Gastrocnemius medialis (tissue), 4 donors: ENCODE data around the gene HSF2BP. TPM values are rescaled to one million over a fixed set of nuclear protein-coding genes. Genes with fewer than 3 reads are reported as not detected.
A peak's percentile ranks its signal among the peaks of the same experiment; 100 is the strongest.
"Not testable (repeated sequence)": the region's sequence is repeated elsewhere in the genome, so short reads cannot be mapped to it uniquely, and the experiment has no call there.

Experiments used
- ATAC-seq, 2 donors: fragments of 150-250 bp; one replicate each; pipeline ENCODE4 v1.9.1; 2016
- DNase-seq, 2 donors: peaks; one replicate each; pipeline ENCODE4 v3.0.0-alpha.2; 2019
- H3K27ac ChIP-seq, 4 donors: fragments of 200-600 bp; sonication (generic); 1 replicate in 1 of 4; 2 replicates in 3 of 4; pipeline ENCODE4 v1.5.1; 2016 to 2018; ENCODE audit warnings: mild to moderate bottlenecking in 2 of 4, moderate library complexity in 1 of 4
- H3K27me3 ChIP-seq, 3 donors: fragments of 200-600 bp; sonication (generic) in 2 of 3; 1 replicate in 1 of 3; 2 replicates in 2 of 3; pipeline versions ENCODE4 v1.5.1 to v1.6.0; 2016 to 2019; ENCODE audit warnings: mild to moderate bottlenecking in 1 of 3, moderate library complexity in 1 of 3
- H3K36me3 ChIP-seq, 2 donors: fragments of 200-600 bp; sonication (generic) in 1 of 2; one replicate each; pipeline ENCODE4 v1.5.1; 2017 to 2018
- H3K4me1 ChIP-seq, 2 donors: fragments of 200-600 bp; sonication (generic) in 1 of 2; one replicate each; pipeline ENCODE4 v1.5.1; 2016 to 2017; ENCODE audit warnings: mild to moderate bottlenecking in 2 of 2
- H3K4me3 ChIP-seq, 4 donors: fragments of 200-600 bp; sonication (generic) in 3 of 4; 1 replicate in 1 of 4; 2 replicates in 3 of 4; pipeline ENCODE4 v1.5.1; 2016 to 2019; ENCODE audit warnings: mild to moderate bottlenecking in 2 of 4
- H3K9me3 ChIP-seq, 3 donors: fragments of 200-600 bp; sonication (generic) in 2 of 3; 1 replicate in 1 of 3; 2 replicates in 2 of 3; pipeline ENCODE4 v1.5.1; 2016 to 2019
- in situ Hi-C, 4 donors: fragments of 200-750 bp; cut with MboI; loops; one replicate each; pipeline versions ENCODE4 v1.15.0 to v1.8.0; 2017; ENCODE audit warnings: low sequenced_read_pairs in 4 of 4
- intact Hi-C: fragments of 100-400 bp; cut with DNase I; formaldehyde crosslinking; loops from one replicate; pipeline ENCODE4 v1.15.1; 2023; ENCODE audit warnings: low total_unique reads
- total RNA-seq, 4 donors: library from RNA; depleted of rRNA; stranded (reverse); fragments of >200 nt; gene quantifications; one replicate each; pipeline versions ENCODE4 v1.1.0 to v1.2.3, GENCODE V29; 2016

Gene HSF2BP
- total RNA-seq, 4 donors from 2014 or later: 0.63 TPM; not detected in 3

DNA sequence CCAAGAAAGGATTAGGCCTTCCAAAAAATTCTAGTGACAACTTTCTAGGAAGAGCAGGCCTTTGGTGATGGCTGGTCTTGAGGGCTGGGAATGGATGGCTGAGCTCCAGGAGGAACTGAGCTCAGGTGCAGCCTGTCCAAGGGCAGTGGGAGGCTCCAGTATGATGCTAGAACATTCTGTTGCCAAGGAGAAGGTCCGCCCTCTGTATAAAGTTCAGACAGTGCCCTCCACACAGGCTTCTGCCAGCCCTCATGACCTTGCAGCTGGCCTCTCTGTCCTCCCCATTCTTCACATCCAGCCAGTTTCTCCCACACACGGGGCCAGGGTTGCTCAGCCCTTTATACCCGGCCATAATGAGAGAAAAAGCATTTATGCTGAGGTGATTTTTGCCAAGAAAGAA lies 146.3 kb downstream of the HSF2BP start:
- ATAC-seq, H3K4me1 ChIP-seq, H3K9me3 ChIP-seq, H3K4me3 ChIP-seq, intact Hi-C loops, H3K36me3 ChIP-seq, H3K27me3 ChIP-seq, in situ Hi-C loops, H3K27ac ChIP-seq, DNase-seq: not testable (repeated sequence)

DNA sequence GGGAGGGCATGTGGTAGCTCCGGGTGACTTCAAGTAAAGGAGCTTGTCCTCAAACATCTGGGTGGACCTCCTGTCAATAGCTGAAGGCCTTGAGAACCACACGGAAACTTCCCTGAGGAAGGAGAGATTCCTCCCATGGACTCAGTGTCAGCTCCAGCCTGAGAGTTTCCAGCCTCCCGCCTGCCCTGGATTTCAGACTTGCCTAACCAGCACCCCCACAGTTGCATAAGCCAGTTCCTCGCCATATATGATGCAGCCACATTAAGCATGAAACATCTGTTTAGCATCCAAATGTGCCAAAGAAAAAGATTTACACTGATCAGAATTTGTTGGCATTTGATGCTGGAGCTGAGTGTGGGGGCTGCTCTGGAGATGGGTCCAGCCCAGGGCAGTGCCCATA lies 148.1 kb downstream of the HSF2BP start:
- H3K4me3 ChIP-seq, H3K27ac ChIP-seq, intact Hi-C loops, H3K4me1 ChIP-seq, DNase-seq, H3K27me3 ChIP-seq, in situ Hi-C loops, H3K9me3 ChIP-seq, H3K36me3 ChIP-seq: not testable (repeated sequence)
- peak in 1 of 2 donors; percentile 2 for ATAC-seq

DNA sequence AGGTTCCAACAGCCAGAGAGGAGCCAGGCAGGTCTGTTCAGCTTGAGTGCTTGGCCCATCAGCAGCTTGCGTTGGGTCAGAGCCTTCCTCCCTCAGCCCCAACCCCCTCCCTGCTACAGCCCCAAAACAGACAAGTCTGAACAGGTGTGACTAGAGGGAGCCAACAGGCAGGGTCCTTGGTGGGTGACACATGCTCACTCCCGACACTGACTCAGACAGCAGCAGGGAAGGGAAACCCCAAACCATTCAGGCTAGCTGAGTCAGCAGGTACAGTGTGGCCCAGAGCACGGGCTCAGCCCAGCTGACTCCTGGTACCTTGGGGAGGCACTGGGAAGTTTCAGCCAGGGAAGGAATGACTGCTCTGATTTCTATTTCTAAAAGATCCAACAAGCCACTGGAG lies 148.6 kb downstream of the HSF2BP start:
- H3K36me3 ChIP-seq, H3K4me3 ChIP-seq, intact Hi-C loops, in situ Hi-C loops, H3K27me3 ChIP-seq, DNase-seq, H3K4me1 ChIP-seq, H3K9me3 ChIP-seq, H3K27ac ChIP-seq: not testable (repeated sequence)
- ATAC-seq: peak; percentile 84 to 90

DNA sequence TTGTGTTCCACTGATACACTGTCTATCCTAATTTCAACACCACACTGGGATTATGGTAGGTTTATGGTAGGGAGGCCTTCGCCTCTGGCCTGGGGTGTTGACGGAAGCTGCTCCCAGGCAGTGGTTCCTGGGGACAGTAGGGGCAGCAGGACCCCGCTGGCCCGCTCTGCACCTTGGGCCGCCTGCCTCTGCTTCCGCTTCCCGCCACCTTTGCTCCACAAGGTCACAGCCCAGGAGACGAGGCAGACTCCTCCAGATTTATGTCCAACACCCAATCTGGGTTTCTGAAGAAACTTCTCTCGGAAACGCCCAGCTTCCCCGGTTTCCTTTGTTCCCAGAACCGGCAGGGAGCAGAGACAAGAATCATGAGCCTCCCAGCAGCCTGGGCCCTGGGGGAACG lies 155.4 kb downstream of the HSF2BP start:
- DNase-seq, H3K36me3 ChIP-seq, intact Hi-C loops, H3K4me1 ChIP-seq, H3K4me3 ChIP-seq, H3K27ac ChIP-seq, H3K27me3 ChIP-seq, H3K9me3 ChIP-seq, in situ Hi-C loops, ATAC-seq: not testable (repeated sequence)

DNA sequence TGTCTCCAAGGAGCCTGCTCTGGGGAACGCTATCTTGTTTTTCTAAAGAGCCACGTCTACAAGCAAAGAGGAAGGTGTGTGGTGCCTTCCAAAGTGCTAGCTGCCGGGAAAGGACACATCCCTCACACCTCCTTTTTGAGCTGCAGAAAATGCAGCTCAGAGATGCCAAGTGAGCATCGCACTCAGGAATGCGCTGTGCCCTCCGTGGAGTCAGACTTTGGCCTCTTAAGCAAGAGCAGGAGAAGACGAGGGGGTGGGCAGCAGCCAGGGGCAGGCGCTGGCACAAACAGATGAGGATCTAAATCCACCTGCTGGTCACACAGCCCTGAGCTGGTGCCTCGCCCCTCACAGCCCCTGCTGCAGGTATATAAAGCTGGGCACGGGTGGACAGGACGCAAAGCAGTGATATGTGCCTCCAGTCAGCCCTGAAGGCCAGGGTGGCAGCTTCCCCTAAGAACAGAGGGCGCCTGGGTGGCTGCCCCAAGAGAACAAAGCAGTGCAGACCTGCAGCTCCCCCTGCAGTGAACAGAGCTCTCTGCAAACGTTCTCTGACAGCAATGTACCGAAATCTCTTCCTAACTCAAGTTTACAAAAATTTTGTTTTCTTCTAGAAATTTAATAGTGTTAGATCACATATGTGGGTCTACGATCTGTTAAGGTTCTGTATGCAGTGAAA lies 156.1 kb downstream of the HSF2BP start:
- H3K36me3 ChIP-seq, DNase-seq, H3K27me3 ChIP-seq, H3K4me1 ChIP-seq, H3K27ac ChIP-seq, H3K9me3 ChIP-seq, in situ Hi-C loops, intact Hi-C loops, H3K4me3 ChIP-seq: not testable (repeated sequence)
- ATAC-seq: peak; percentile 34 to 35

DNA sequence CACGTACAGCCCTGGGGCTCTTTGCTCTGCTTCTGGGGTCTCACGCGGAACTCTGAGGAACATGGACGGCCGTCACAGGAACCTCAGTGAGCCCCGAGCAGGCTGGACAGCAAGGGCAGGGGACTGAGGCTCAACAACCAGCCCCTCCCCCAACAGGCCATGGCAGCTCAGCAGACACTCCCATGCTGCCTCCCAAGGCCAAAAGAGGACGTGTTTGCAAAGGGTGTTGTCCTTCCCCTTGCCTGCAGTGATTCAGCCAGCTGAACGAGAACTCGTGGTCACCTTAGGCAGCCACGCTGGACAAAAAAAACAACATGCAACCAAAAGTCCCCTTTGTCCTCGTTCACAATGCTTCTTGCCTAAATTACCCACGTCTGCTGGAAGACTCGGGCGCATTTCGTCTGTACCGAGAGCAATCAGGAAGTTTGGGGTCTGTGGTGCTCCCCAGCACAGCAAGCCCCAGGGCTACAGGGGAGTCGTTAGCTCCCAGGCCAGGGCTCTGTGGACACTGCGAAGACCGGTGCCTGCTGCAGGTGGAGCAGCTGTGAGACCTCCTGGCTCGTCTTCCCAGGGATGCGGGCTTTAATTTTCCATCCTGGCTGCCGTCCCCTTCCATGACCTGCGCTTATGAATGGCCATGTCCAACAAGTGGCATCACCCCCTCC lies 156.7 kb downstream of the HSF2BP start:
- intact Hi-C loops, DNase-seq, H3K4me1 ChIP-seq, H3K4me3 ChIP-seq, H3K36me3 ChIP-seq, H3K27me3 ChIP-seq, H3K9me3 ChIP-seq, in situ Hi-C loops, H3K27ac ChIP-seq: not testable (repeated sequence)
- ATAC-seq: peak; percentile 68 to 76

DNA sequence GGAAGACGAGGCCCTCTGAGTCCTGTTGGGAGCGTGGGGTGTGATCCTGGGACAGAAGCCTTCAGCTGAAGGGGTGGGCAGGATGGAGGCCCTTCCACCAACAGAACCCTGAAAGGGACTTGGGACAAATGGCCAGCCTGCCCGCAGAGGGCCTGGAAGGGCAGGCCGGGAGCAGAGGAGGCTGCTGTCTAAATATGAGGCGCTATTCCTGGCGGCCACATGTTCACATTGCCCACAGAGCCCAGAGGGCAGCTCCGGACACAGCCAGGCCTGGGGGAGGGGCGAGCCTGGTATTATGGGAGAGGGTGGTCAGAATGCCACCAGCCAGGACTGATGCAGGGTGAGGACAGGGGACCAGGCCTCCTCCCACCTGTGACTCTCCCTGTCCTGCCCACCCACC lies 160.4 kb downstream of the HSF2BP start:
- H3K4me3 ChIP-seq, H3K9me3 ChIP-seq, in situ Hi-C loops, H3K36me3 ChIP-seq, DNase-seq, H3K4me1 ChIP-seq, intact Hi-C loops, H3K27me3 ChIP-seq: not testable (repeated sequence)
- H3K27ac ChIP-seq: peak overlapping the region; percentile 64 to 77 (median 68)
- peak; percentile 23 to 29 for ATAC-seq

DNA sequence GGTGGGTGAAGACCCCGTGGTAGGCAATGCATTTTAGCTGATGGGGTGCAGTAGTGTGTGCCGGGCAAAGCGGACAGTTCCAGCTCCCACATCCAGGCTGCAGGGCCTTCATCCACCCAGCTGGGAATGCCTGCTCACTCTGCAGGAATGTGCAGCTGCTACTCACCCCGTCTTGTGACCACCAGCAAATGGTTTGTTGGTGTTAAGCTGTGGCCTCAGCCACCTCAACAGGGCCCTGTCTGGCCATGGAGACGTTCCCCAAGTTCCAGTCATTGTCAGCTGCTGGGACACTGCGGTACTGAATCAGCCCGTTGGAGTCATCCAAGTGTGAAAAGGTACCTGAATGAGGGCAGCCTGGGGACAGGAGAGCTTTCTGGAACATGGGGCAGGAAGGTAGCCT lies 161.2 kb downstream of the HSF2BP start:
- H3K4me1 ChIP-seq, in situ Hi-C loops, H3K9me3 ChIP-seq, H3K27me3 ChIP-seq, H3K4me3 ChIP-seq, intact Hi-C loops, H3K36me3 ChIP-seq, H3K27ac ChIP-seq, DNase-seq: not testable (repeated sequence)
- ATAC-seq: peak; percentile 63 to 82

DNA sequence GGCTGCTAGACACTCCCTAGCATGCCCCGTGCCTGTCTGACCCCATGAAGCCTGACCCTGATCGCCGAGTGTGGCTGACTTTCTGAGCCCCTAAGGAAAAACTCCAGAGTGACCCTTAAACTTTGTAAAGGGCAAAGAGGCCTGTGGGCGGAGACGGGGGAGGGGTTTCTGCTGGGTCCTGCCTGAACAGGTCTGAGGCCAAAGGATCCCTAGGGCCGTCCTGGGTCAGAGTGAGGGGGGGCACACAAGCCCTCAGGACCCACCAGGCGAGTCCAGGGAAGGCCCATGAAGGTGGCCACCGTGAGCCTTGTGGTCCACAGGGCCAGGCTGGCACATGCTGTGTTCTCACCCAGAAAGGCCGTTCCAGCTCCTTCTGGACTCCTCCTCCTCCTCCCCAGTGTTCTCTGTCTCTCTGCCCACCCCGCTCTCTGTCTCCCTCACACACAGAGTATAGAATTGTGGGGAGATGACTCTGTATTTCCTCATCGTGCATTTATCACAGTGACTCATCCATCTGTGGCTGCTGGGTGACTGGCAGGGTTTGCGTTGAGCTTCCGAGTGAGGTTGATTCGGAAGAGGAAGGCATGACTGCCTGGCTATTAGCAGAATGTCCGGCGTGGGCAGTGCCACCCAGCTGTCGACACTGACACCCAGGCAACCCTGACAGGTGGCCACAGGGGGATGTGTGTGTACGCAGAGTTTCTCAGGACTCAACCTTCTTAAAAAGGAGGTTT lies 164.8 kb downstream of the HSF2BP start:
- in situ Hi-C loops, H3K9me3 ChIP-seq, H3K36me3 ChIP-seq, H3K4me3 ChIP-seq, H3K27me3 ChIP-seq, intact Hi-C loops, H3K4me1 ChIP-seq, H3K27ac ChIP-seq: not testable (repeated sequence)
- DNase-seq (peak in 1 of 2 donors; percentile 62), ATAC-seq (peak; percentile 54 to 73)

DNA sequence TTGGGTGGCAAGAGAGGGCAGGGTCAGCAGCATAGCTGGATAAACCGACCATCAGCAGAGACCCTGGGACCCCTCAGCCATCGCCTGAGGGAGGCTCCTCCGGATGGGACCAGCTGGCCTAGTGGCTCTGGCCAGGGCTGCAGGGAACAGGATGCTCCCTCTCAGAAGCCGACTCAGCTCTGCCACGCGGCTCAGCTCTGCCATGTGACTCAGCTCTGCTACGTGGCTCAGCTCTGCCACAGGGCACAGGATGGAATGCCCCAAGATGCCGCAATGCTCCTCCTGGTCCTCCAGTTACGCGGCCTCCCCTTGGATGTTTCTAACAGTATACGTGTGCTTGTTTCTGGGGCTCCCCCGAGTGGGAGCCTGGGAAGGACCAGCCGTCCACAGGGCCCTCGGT lies 165.8 kb downstream of the HSF2BP start:
- H3K9me3 ChIP-seq, H3K27me3 ChIP-seq, H3K4me1 ChIP-seq, intact Hi-C loops, in situ Hi-C loops, DNase-seq, H3K27ac ChIP-seq, H3K4me3 ChIP-seq, H3K36me3 ChIP-seq: not testable (repeated sequence)
- peak; percentile 32 to 39 for ATAC-seq

DNA sequence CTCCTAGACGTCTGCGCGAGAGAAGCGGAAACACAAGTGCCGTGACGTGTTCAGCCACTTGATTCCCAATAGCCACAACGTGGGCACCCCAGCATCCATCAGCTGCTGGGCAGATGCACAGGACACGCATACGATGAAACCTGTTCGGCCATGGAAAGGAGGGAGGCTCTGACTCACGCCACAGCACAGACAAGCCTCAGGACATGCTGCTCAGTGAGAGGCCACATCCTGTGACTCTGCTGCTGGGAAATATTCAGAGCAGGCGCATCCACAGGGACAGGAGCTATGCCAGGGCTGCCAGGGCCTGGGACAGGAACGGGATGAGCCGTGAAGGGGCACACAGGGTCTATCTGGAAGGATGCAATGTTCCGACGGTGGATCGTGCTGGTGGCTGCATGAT lies 171.1 kb downstream of the HSF2BP start:
- DNase-seq, H3K4me1 ChIP-seq, H3K27ac ChIP-seq, H3K27me3 ChIP-seq, ATAC-seq, H3K9me3 ChIP-seq, H3K36me3 ChIP-seq, in situ Hi-C loops, intact Hi-C loops, H3K4me3 ChIP-seq: not testable (repeated sequence)

DNA sequence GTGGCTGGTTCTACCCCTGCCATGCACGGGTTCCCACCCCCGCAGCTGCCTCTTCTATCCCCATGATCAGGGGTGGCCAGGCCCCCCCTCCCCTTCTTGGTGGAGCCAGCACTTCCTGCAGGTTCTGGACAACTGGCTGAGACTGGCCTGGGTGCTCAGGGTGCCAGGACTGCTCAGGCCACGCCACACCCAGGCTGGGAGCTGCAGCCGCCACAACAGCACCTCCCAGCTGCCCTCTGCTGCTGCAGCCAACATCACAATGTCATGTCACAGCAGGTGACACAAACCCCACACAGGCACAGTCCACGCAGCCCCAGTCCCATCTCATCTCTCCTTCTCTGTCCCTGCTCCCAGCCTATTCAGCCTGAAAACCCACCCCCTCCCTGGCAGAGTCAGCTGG lies 173.2 kb downstream of the HSF2BP start:
- H3K4me1 ChIP-seq, H3K27ac ChIP-seq, ATAC-seq, H3K27me3 ChIP-seq, in situ Hi-C loops, DNase-seq, intact Hi-C loops, H3K4me3 ChIP-seq, H3K36me3 ChIP-seq, H3K9me3 ChIP-seq: not testable (repeated sequence)
